ENCODE data around the gene UNC5C.

- TF ChIP-seq, protein P1, sequence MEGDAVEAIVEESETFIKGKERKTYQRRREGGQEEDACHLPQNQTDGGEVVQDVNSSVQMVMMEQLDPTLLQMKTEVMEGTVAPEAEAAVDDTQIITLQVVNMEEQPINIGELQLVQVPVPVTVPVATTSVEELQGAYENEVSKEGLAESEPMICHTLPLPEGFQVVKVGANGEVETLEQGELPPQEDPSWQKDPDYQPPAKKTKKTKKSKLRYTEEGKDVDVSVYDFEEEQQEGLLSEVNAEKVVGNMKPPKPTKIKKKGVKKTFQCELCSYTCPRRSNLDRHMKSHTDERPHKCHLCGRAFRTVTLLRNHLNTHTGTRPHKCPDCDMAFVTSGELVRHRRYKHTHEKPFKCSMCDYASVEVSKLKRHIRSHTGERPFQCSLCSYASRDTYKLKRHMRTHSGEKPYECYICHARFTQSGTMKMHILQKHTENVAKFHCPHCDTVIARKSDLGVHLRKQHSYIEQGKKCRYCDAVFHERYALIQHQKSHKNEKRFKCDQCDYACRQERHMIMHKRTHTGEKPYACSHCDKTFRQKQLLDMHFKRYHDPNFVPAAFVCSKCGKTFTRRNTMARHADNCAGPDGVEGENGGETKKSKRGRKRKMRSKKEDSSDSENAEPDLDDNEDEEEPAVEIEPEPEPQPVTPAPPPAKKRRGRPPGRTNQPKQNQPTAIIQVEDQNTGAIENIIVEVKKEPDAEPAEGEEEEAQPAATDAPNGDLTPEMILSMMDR (conservative IDR thresholded peaks at IDR 0.05; ENCODE audit: low read length), result no peak
- TF ChIP-seq EZH2phosphoT487 (IDR thresholded peaks at IDR 0.05; ENCODE audit: borderline replicate concordance, low read depth, low read length), result no peak
These were observed 419.7 kb downstream of the UNC5C start for GRCh38 chr4:95129031-95129430.
